ENCODE measurements around the gene GALNT10. TPM values are rescaled to one million over a fixed set of nuclear protein-coding genes. Genes with fewer than 3 reads are reported as not detected.

GALNT10 gene
- total and polyA plus RNA-seq, 10 of the 15 experiments (the other 5 are each of a cell fraction or from before 2014, with no cell fraction given), result 3.9 to 35.4 (median 15.5) TPM

GRCh38 chr5:154190595-154191304 lies at the start of gene GALNT10 (continued):
- TF ChIP-seq IRF5 (IDR thresholded peaks at IDR 0.05; ENCODE audit: borderline replicate concordance), result no peak
- no peak for TF ChIP-seq SUPT20H (IDR thresholded peaks at IDR 0.05; ENCODE audit: borderline replicate concordance, control insufficient read depth, low read depth, low read length)
- no peak for TF ChIP-seq NFYA (IDR thresholded peaks at IDR 0.05; ENCODE audit: borderline replicate concordance, low read depth, low read length)
- TF ChIP-seq MTA3 (IDR thresholded peaks at IDR 0.05; ENCODE audit: borderline replicate concordance, low read length), result no peak
- no peak for TF ChIP-seq SREBF2 (IDR thresholded peaks at IDR 0.05; ENCODE audit: low read length)
- no peak for TF ChIP-seq ATF7 (IDR thresholded peaks at IDR 0.05; ENCODE audit: low read depth)
- no peak for TF ChIP-seq ZNF207 (IDR thresholded peaks at IDR 0.05; ENCODE audit: borderline replicate concordance)
- no peak for TF ChIP-seq MYB (IDR thresholded peaks at IDR 0.05; ENCODE audit: borderline replicate concordance, low read depth, low read length)
- TF ChIP-seq POLR2AphosphoS2 (IDR thresholded peaks at IDR 0.05; ENCODE audit: low read depth, low read length), result no peak
- TF ChIP-seq POU2F2 (IDR thresholded peaks at IDR 0.05; ENCODE audit: borderline replicate concordance, low read depth, low read length), result peak; percentile 38; the same call in 1 of the 3 replicates
- TF ChIP-seq NFIC (IDR thresholded peaks at IDR 0.05; ENCODE audit: low read depth, low read length), result no peak
- no peak for TF ChIP-seq CHD4 (IDR thresholded peaks at IDR 0.05)
- no peak for TF ChIP-seq CEBPZ (IDR thresholded peaks at IDR 0.05; ENCODE audit: low read depth, low read length)
- no peak for TF ChIP-seq NR2F1 (conservative IDR thresholded peaks at IDR 0.05)
- TF ChIP-seq RAD21 (IDR thresholded peaks at IDR 0.05; ENCODE audit: insufficient read depth, low read depth, low read length), result no peak
